Measurements from ENCODE around the gene EBF3.

Gene EBF3

DNA sequence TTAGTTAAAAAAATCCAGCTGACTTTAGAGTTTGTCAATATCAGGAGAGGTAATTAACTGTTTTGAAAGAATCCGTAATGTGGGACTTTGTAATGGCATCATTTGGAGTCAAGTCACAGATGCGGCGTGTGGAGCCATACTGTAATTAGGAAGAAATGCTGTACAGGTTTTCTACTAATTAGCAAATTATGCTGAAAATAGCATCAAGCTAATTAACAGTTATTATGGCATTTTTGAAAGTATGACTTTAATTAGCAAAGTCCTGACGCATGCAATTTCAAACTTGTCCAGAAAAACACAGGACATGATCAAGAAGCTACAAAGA is 68.3 kb downstream of the EBF3 start:
- TF ChIP-seq CTCF (IDR thresholded peaks at IDR 0.05; ENCODE audit: low read depth, low read length) (no peak), EZH2phosphoT487 (IDR thresholded peaks at IDR 0.05; ENCODE audit: low read depth) (no peak)

GRCh38 chr10:129894698-129895097 is 69.4 kb downstream of the EBF3 start:
- Histone ChIP-seq H3K9ac (ENCODE audit: low read length) (no peak overlapping the region), H3K9me3 (ENCODE audit: insufficient read depth, low read length) (no peaks in the 10 kb centered on the region), H3K79me2 (ENCODE audit: low read length) (no peaks in the 10 kb centered on the region), H4K20me1 (ENCODE audit: insufficient read depth, low read length) (no peaks in the 10 kb centered on the region), H3K4me3 (ENCODE audit: low read length) (no peak overlapping the region), H2AFZ (ENCODE audit: low read depth, low read length) (no peak overlapping the region), H3K27ac (ENCODE audit: low read length) (no peak overlapping the region), H3K4me2 (ENCODE audit: low read length) (no peak overlapping the region), H3K36me3 (replicated peaks; ENCODE audit: low read depth, low read length) (no peaks in the 10 kb centered on the region), H3K27me3 (ENCODE audit: low read depth, low read length) (no peaks in the 10 kb centered on the region), H3K4me1 (ENCODE audit: low read length) (no peaks in the 10 kb centered on the region)
- TF ChIP-seq CTCF (IDR thresholded peaks at IDR 0.05; ENCODE audit: low read depth, low read length) (no peak), EZH2phosphoT487 (IDR thresholded peaks at IDR 0.05; ENCODE audit: low read depth) (no peak)

More for the DNA sequence above, 68.3 kb downstream of the EBF3 start:
- Histone ChIP-seq H4K20me1 (ENCODE audit: insufficient read depth, low read length) (no peaks in the 10 kb centered on the region), H3K4me3 (ENCODE audit: low read length) (no peak overlapping the region), H3K27ac (ENCODE audit: low read length) (no peak overlapping the region), H3K79me2 (ENCODE audit: low read length) (no peaks in the 10 kb centered on the region), H3K36me3 (replicated peaks; ENCODE audit: low read depth, low read length) (no peaks in the 10 kb centered on the region), H2AFZ (ENCODE audit: low read depth, low read length) (no peak overlapping the region), H3K4me1 (ENCODE audit: low read length) (no peaks in the 10 kb centered on the region), H3K9ac (ENCODE audit: low read length) (no peak overlapping the region), H3K9me3 (ENCODE audit: insufficient read depth, low read length) (no peaks in the 10 kb centered on the region), H3K4me2 (ENCODE audit: low read length) (no peak overlapping the region), H3K27me3 (ENCODE audit: low read depth, low read length) (no peaks in the 10 kb centered on the region)

GRCh38 chr10:129893104-129894089 is 70.7 kb downstream of the EBF3 start:
- no peak overlapping the region for H3K4me2 ChIP-seq (ENCODE audit: low read length)
- H2AFZ ChIP-seq (ENCODE audit: low read depth, low read length), result no peak overlapping the region
- no peak overlapping the region for H3K4me3 ChIP-seq (ENCODE audit: low read length)
- H3K27me3 ChIP-seq (ENCODE audit: low read depth, low read length), result no peaks in the 10 kb centered on the region
- no peaks in the 10 kb centered on the region for H3K79me2 ChIP-seq (ENCODE audit: low read length)
- no peaks in the 10 kb centered on the region for H3K4me1 ChIP-seq (ENCODE audit: low read length)
- H3K9ac ChIP-seq (ENCODE audit: low read length), result no peak overlapping the region
- H3K9me3 ChIP-seq (ENCODE audit: insufficient read depth, low read length), result no peaks in the 10 kb centered on the region
- TF ChIP-seq EZH2phosphoT487 (IDR thresholded peaks at IDR 0.05; ENCODE audit: low read depth) (no peak), CTCF (IDR thresholded peaks at IDR 0.05; ENCODE audit: low read depth, low read length) (no peak)
- H4K20me1 ChIP-seq (ENCODE audit: insufficient read depth, low read length), result no peaks in the 10 kb centered on the region
- H3K36me3 ChIP-seq (replicated peaks; ENCODE audit: low read depth, low read length), result no peaks in the 10 kb centered on the region
- H3K27ac ChIP-seq (ENCODE audit: low read length), result no peak overlapping the region

GRCh38 chr10:129892548-129893052 is 71.5 kb downstream of the EBF3 start:
- H3K9ac ChIP-seq (ENCODE audit: low read length), result no peak overlapping the region
- no peak overlapping the region for H3K4me3 ChIP-seq (ENCODE audit: low read length)
- H3K9me3 ChIP-seq (ENCODE audit: insufficient read depth, low read length), result no peaks in the 10 kb centered on the region
- TF ChIP-seq EZH2phosphoT487 (IDR thresholded peaks at IDR 0.05; ENCODE audit: low read depth), result no peak
- H3K79me2 ChIP-seq (ENCODE audit: low read length), result no peaks in the 10 kb centered on the region
- H2AFZ ChIP-seq (ENCODE audit: low read depth, low read length), result no peak overlapping the region
- H3K27me3 ChIP-seq (ENCODE audit: low read depth, low read length), result no peaks in the 10 kb centered on the region
- no peaks in the 10 kb centered on the region for H3K36me3 ChIP-seq (replicated peaks; ENCODE audit: low read depth, low read length)
- H3K4me1 ChIP-seq (ENCODE audit: low read length), result no peaks in the 10 kb centered on the region
- no peak overlapping the region for H3K4me2 ChIP-seq (ENCODE audit: low read length)
- H3K27ac ChIP-seq (ENCODE audit: low read length), result no peak overlapping the region
- no peaks in the 10 kb centered on the region for H4K20me1 ChIP-seq (ENCODE audit: insufficient read depth, low read length)
